GOT3 (cell line): Measurements from ENCODE around the gene MED25.
A peak's percentile ranks its signal among the peaks of the same experiment; 100 is the strongest.

Experiments used
- DNase-seq: peaks from one replicate; lab custom pipeline; 2025; ENCODE audit warnings: mixed read lengths; lab: John Stamatoyannopoulos, UW

Gene MED25

GRCh38 chr19:49817964-49818648 is at the start of gene MED25:
Gene MED25, plus strand, starts transcription at chr19:49818289. Its CDS starts 53 bp downstream, at chr19:49818342.
- peak; percentile 65 for DNase-seq

- no peak for DNase-seq
Measured at GRCh38 chr19:49770529-49770928, 47.6 kb upstream of the MED25 start.

- no peak for DNase-seq
Measured at GRCh38 chr19:49771674-49772139, 46.4 kb upstream of the MED25 start.

GRCh38 chr19:49772850-49773432 is 45.1 kb upstream of the MED25 start:
- DNase-seq: no peak

GRCh38 chr19:49773663-49774350 is 44.3 kb upstream of the MED25 start:
- DNase-seq: no peak

GRCh38 chr19:49774969-49775368 is 43.1 kb upstream of the MED25 start:
- no peak for DNase-seq

GRCh38 chr19:49775742-49776370 is 42.2 kb upstream of the MED25 start:
- DNase-seq: no peak

GRCh38 chr19:49776371-49776764 is 41.7 kb upstream of the MED25 start:
- no peak for DNase-seq

- DNase-seq: no peak
Measured at GRCh38 chr19:49779731-49780555, 38.1 kb upstream of the MED25 start.

- no peak for DNase-seq
Measured at GRCh38 chr19:49780861-49781260, 37.2 kb upstream of the MED25 start.

GRCh38 chr19:49781394-49781793 is 36.7 kb upstream of the MED25 start:
- DNase-seq: no peak

- DNase-seq: no peak
Measured at GRCh38 chr19:49782515-49782914, 35.6 kb upstream of the MED25 start.

GRCh38 chr19:49786376-49786820 is 31.7 kb upstream of the MED25 start:
- DNase-seq: no peak

GRCh38 chr19:49787746-49788145 is 30.3 kb upstream of the MED25 start:
- no peak for DNase-seq

- no peak for DNase-seq
Measured at GRCh38 chr19:49788857-49789256, 29.2 kb upstream of the MED25 start.

- DNase-seq: no peak
Measured at GRCh38 chr19:49790866-49791265, 27.2 kb upstream of the MED25 start.

- no peak for DNase-seq
Measured at GRCh38 chr19:49791776-49792445, 26.2 kb upstream of the MED25 start.

GRCh38 chr19:49792829-49793560 is 25.1 kb upstream of the MED25 start:
- DNase-seq: no peak

GRCh38 chr19:49793561-49793840 is 24.6 kb upstream of the MED25 start:
- no peak for DNase-seq

GRCh38 chr19:49795615-49796014 is 22.5 kb upstream of the MED25 start:
- no peak for DNase-seq

- DNase-seq: no peak
Measured at GRCh38 chr19:49798574-49798973, 19.5 kb upstream of the MED25 start.
